Fibroblast of pulmonary artery (primary cell): ENCODE data around the gene DFFB.

Experiments
- DNase-seq: peaks from one replicate; pipeline ENCODE4 v3.0.0-alpha.2; 2010; ENCODE audit warnings: low read depth
- H3K4me3 ChIP-seq: replicated peaks from 2 replicates; pipeline ENCODE4 v1.5.1; 2011; ENCODE audit warnings: low read depth, mild to moderate bottlenecking, control low read depth, low read length, moderate library complexity
- TF ChIP-seq, protein P1 (sequence below): IDR thresholded peaks from 2 replicates; pipeline ENCODE4 v1.5.1; 2011; ENCODE audit warnings: mild to moderate bottlenecking, control low read depth, low read length, inconsistent platforms; ENCODE audit errors: missing control alignments

DFFB gene

DNA sequence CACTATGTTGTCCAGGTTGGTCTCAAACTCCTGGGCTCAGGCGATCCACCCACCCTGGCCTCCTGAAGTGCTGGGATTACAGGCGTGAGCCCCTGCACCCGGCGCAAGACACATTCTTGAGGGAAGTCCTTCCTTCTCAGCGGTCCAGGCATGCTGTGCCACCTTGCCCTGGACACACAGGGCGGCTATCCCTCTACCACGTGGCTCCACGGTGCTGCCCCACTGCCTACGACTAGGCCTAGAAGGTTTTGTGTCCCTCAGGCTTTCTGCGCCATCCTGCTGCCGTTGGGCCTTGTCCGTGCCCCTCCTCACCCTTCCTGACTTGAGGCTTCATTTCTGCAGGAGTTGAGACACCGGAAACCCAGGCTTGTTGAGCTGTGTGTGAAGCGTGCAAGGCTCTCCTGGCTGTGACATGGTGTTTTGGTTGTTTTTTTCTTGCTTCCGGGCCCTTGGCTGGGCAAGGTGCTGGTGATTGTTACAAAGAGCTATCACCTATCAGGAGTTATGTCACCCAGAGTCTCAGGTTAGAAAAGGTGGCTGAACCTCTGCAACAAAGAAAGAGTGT, 28.9 kb downstream of the DFFB start:
- no peak overlapping the region for H3K4me3 ChIP-seq
- TF ChIP-seq, protein P1, sequence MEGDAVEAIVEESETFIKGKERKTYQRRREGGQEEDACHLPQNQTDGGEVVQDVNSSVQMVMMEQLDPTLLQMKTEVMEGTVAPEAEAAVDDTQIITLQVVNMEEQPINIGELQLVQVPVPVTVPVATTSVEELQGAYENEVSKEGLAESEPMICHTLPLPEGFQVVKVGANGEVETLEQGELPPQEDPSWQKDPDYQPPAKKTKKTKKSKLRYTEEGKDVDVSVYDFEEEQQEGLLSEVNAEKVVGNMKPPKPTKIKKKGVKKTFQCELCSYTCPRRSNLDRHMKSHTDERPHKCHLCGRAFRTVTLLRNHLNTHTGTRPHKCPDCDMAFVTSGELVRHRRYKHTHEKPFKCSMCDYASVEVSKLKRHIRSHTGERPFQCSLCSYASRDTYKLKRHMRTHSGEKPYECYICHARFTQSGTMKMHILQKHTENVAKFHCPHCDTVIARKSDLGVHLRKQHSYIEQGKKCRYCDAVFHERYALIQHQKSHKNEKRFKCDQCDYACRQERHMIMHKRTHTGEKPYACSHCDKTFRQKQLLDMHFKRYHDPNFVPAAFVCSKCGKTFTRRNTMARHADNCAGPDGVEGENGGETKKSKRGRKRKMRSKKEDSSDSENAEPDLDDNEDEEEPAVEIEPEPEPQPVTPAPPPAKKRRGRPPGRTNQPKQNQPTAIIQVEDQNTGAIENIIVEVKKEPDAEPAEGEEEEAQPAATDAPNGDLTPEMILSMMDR, result no peak
- DNase-seq, result no peak

DNA sequence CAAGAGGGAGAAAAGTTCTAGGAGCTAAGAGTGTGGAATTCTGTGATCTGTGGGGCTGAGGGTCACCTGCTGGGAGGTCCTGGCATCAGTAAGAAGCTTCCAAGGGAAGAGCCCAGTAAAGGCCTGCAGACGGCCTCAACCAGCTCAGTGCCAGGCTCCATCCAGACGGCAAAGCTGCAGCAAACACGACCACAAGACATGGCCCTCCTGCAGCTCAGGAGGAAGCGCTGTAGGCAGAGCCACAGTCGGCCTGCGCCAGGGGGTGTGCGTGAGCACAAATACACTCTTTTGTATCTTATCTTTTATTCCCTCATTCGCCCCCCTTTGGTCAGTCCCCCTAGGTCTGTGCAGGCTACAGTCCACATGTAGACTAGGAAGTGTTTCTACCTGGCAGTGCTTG, 29.4 kb downstream of the DFFB start:
- no peak overlapping the region for H3K4me3 ChIP-seq
- TF ChIP-seq, protein P1, result no peak
- no peak for DNase-seq

DNA sequence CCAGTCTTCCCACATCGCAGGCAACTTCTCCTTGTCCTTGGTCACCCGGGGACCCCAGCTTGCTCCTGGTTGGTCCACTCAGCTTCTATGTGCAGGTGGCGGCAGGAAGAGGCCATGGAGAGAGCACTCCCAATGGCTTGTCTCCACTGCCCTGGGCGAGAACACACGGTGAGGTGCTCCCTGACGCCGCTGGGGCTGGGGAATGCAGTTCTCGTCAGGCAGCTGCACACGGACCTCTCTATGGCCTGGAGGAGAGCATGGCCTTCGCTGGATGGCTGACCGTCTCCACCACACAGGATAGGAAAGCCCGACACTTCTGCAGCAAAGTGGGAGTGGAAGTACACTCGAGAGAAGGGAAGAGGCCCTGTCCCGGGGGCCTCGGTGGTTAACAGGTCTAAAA, 31.0 kb downstream of the DFFB start:
- no peak for DNase-seq
- no peak overlapping the region for H3K4me3 ChIP-seq
- TF ChIP-seq, protein P1, result no peak

DNA sequence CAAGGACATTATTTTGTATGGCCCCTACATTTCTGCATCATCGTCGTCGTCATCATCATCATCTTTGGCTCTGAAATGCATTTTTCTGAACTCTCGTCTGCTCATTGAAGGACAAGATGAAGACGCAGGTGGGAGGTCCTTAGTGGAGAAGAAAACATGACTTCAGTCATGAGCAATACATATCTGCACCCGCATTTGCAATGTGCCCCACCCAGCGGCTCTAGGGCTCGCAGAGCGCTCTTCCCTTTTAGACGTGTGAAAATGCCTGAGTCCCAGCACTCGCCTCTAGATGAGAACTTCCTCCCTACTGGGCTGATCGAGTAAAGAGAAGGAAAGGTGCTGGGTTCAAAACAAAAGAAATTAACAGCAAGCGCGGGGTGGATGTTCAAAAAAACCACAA, 32.7 kb downstream of the DFFB start:
- TF ChIP-seq, protein P1, result no peak
- no peak overlapping the region for H3K4me3 ChIP-seq
- no peak for DNase-seq

DNA sequence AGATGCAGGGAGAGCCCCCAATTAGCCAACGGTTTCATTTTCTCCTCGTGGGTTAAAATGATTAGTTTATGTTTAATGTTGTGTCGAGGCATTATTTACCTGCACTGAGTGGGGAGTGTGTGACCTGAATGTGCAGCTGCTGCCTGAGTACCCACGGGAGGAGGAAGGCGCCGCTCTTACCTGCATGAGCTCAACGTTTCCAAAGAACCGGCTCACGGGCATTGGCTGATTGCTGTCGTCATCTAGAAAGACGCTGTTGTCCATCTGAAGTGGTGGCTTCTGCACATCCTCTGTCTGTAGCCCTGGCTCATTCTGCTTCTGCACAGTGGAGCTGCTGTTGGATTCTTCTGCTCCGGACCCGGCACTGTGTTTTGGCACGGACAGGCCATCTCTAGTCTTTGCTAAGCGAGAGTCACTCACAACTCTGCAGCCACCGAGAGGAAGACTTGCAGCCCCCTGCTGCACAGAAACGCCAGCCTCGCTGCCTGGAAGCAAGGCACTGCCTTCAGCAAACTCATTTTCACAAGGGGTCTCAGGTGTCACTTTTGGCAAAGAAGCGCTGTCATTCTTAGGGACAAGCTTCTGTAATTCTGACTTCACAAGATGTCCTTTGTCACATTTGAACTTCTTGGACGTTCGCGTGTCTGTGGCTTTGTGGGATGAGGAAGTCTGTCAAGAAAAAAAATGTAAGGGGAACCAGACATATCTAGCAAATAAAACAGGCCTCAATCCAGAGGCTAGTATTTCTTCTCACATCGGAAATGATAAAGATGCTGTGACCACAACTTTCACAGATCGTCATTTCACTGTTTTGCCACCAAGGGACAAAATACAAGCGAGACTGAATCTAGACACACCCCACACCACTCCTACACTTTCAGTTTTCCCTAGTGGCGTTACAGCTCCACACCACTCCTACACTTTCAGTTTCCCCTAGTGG, 33.4 kb downstream of the DFFB start:
- no peak for DNase-seq
- TF ChIP-seq, protein P1, result no peak
- no peak overlapping the region for H3K4me3 ChIP-seq

DNA sequence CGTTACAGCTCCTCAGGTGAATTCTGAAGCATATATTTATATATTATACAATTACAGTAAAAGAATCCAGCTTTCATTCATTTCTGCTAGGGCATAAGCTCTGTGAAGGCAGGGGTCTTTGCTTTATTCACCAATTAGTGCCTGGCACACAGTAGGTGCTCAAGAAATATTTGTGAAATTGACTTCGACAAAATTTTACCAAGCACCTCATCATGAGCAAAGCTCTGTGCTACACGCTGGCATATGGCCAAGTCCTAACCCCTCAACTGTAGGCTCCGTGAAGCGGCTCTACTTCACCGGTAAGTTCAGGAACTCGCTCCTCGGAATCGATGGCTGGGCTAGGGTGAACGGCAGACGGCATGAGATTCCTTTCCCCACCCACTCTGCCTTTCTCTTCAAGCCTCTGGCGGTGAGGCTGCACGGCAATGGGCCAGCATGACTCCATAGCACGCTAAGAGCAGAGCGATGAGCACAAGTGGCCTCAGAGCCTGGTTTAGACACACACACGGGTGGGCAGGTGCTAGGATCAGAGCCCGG, 34.1 kb downstream of the DFFB start:
- no peak overlapping the region for H3K4me3 ChIP-seq
- TF ChIP-seq, protein P1, result no peak
- DNase-seq, result no peak

DNA sequence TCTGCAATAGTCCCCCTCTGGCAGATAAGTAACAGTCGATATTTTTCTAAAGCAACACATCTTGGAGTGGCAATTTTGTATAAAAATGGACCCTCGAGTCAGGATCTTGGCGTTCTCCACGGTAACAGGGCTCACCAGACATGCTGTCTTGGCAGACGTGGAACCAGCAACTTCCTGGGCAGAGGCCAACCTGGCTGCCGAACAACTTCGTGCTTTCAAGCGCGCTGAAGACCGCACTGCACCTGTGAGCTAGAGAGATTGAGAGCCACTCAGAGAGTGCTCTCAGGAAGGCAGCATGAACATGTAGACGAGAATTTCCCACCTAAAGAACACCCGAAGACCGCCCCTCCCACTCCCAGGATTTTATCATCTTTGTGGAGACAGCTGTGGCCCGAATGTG, 35.5 kb downstream of the DFFB start:
- H3K4me3 ChIP-seq, result no peak overlapping the region
- DNase-seq, result no peak
- TF ChIP-seq, protein P1, result no peak
